A549 treated with AZD9567 at 1 μM for 4 hours (cell line): ENCODE results near the gene IPMK. TPM values are rescaled to one million over a fixed set of nuclear protein-coding genes. Genes with fewer than 3 reads are reported as not detected.

Source experiments
- total RNA-seq: library from RNA; stranded (reverse); fragments of 200-300 nt; extraction: Qiagen RNA extraction; gene quantifications from 5 replicates; pipeline ENCODE4 v1.2.3, GENCODE V29; 2022; ENCODE audit not compliant: insufficient read depth

IPMK gene
- 1.9 to 3.3 TPM (median 3.1 TPM) in 5 replicates for total RNA-seq

DNA sequence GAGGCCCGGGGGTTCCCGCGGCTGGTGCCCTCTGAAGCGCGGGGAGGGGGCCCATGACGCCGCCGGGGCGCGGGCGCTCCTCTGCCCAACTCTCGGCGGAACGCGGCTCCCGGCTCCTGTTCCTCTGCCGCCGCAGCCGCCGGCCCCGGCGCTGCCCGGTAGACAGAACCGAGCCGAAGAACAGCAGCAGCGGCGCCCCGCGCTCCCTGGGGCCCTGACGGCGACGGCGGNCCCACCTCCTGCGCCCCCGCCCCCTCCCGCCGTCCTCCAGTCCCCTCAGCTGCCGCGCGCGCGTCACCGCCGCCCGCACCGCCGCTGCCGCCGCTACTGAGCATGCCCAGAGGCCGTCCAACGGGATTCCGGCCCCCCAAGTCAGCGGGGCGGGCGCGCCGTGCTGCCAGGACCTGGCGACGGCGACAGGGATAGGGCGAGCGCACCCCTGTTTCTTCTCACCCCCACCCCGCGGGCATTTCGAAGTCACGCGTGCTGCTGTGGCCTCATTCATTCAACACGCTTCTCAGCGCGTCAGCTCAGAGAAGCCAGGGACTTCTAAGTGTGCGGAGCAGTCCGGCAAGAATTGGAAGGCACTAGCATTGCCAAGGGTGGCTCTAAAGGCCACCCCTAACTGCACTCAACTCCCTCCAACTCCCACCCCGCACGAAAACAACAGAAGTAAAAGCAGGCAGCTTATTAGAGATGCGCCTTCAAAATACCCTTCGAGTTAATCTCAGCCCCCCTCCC, at the start of gene IPMK:
Gene IPMK, minus strand, starts transcription at position 182 of the 741 bp plus-strand sequence. CDS start 283 bp downstream, outside the sequence.

DNA sequence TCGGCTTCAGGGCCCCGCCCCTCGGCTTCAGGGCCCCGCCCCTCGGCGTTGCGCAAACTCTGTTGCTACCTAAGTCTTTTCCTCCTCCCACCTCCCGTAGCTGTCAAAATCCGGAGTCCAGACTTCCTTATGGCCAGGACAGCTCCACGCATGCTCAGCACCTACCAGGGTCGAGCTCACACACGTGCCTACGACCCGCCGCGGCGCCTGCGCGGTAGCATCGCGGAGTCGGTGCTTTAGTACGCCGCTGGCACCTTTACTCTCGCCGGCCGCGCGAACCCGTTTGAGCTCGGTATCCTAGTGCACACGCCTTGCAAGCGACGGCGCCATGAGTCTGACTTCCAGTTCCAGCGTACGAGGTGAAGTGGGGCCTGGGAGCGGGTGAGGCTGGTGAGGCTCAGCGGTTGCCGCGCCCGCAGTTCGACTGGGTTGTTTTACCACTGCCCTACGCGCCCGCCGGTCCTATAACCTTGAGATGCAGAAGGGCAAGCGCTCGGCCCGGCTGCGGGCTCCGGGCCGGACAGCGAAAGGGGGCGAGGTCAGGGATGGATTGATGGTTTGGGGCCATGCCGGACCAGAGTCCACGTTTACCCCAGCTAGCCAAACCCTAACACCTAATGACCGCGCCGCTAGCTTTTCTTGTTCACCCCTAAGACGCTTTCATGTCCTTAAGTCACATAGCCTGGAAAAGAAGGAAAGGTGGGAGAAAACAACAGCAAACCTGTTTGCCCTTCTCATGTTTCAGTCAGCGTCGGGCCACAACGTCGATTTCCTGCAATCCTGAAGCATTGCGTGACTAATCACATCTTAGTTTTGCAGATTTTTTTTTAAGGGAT, 1.5 kb upstream of the IPMK start, which contains the start of gene CISD1:
Gene CISD1, plus strand, starts transcription at position 217 of the 836 bp plus-strand sequence. Its CDS starts 112 bp downstream, at position 329.

Other genes starting within 250 kb of the IPMK start
- 58.0 to 60.9 TPM (median 58.7 TPM) in 5 replicates for gene CISD1, start 1.3 kb upstream of the IPMK start, total RNA-seq
- 15.5 to 25.8 TPM (median 20.3 TPM) in 5 replicates for gene UBE2D1, start 67.1 kb upstream of the IPMK start, total RNA-seq
- 73.6 to 84.8 TPM (median 75.9 TPM) in 5 replicates for gene TFAM, start 117.5 kb upstream of the IPMK start, total RNA-seq
- 16.9 to 31.2 TPM (median 18.5 TPM) in 5 replicates for gene BICC1, start 245.0 kb upstream of the IPMK start, total RNA-seq